PC-9 (cell line): ENCODE data around the gene RBCK1.

Experiments used
- EZH2 ChIP-seq: fragments of 200-600 bp; sonication (generic); IDR thresholded peaks from 2 replicates; pipeline ENCODE4 v1.8.0; 2017; ENCODE audit warnings: antibody characterized with exemption, low read depth
- TF ChIP-seq, protein P1 (sequence below): fragments of 200-600 bp; sonication (generic); conservative IDR thresholded peaks from 2 replicates; pipeline ENCODE4 v1.6.1; 2017; ENCODE audit warnings: mixed run types, antibody characterized with exemption, mild to moderate bottlenecking, moderate library complexity

DNA sequence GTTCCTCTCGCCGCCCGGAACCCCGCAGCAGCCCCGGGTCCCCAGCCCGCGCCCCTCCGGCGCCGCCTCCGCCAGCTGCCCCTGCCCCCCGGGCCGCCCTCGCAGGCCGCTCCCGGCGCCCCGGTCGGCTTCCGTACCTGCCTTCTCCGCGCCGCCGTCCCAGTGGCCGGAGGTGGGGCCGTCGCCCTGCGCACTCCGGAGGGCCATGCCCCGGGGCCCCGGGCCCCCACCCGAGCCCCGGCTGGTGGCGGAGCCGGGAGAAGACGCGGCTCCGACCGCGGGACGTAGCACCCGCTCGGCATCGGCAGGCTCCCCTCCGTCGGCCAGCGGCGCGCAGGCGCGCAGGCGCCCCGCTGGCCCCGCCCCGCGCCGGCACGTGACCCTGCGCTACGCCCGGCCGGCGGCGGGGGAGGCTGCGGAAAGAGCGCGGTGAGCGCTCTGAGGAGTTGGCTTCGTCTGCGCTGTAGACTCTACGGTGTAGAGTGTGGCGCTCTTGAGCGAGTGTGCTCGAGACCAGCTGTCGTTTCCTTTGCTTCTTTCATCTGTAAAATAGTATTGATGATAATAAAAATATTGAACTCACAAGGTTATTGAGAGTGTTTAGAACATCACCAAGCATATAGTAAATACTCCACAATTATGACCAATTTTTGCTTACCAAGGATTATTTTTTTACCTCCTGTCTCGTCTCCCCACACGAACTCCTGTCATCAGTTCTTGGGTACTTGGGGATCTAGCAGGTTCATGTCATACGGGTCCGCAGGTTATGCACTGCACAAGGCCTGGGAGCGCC lies 54.3 kb downstream of the RBCK1 start, which contains the start of gene TBC1D20:
- TF ChIP-seq, protein P1, sequence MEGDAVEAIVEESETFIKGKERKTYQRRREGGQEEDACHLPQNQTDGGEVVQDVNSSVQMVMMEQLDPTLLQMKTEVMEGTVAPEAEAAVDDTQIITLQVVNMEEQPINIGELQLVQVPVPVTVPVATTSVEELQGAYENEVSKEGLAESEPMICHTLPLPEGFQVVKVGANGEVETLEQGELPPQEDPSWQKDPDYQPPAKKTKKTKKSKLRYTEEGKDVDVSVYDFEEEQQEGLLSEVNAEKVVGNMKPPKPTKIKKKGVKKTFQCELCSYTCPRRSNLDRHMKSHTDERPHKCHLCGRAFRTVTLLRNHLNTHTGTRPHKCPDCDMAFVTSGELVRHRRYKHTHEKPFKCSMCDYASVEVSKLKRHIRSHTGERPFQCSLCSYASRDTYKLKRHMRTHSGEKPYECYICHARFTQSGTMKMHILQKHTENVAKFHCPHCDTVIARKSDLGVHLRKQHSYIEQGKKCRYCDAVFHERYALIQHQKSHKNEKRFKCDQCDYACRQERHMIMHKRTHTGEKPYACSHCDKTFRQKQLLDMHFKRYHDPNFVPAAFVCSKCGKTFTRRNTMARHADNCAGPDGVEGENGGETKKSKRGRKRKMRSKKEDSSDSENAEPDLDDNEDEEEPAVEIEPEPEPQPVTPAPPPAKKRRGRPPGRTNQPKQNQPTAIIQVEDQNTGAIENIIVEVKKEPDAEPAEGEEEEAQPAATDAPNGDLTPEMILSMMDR, result no peak
- no peak for TF ChIP-seq EZH2
